Measurements from ENCODE around the gene SPTBN1. TPM values are rescaled to one million over a fixed set of nuclear protein-coding genes. Genes with fewer than 3 reads are reported as not detected.

SPTBN1 gene
- total RNA-seq, 1 donor from 2014 or later, result 380 TPM

- no peak for DNase-seq (ENCODE audit: low spot score)
Measured at GRCh38 chr2:54651291-54651690, 195.2 kb downstream of the SPTBN1 start.

DNA sequence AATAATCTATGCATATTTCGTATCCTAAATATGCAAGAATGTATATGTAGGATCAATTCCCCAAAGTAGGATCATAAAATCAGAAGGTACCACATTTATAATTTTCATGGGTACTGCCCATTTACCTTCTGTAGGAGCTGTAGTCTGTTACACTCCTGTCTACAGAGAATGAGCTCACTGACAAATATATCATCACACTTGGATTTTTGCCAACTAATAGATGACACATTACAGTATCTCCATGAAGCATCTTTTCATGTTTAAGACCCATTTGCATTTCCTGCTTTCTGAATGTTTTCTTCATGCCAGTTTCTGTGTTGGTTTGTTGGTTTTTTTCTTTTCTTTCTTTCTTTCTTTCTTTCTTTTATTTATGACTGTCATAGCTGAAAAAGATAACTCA lies 196.4 kb downstream of the SPTBN1 start:
- no peak for DNase-seq (ENCODE audit: low spot score)

DNA sequence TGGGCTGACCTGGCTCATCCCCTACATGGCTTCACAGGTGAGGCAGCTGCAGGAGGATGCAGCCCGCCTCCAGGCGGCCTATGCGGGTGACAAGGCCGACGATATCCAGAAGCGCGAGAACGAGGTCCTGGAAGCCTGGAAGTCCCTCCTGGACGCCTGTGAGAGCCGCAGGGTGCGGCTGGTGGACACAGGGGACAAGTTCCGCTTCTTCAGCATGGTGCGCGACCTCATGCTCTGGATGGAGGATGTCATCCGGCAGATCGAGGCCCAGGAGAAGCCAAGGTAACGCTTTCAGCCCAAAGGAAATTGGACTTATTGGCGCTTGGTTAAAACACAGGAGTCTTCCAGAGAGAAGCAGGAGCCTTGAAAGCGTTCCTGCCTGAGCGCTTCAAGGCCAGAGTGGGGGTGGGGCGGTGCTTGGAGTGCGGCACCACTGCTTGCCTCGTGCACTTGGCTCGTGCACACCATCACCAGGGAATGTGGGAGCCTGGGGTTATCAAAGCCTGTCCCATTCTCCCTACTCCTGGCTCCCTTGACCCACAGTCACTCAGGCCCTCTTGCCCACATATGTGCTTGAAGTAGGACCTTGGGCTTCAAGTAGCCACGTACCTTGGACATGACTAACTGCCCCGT lies 197.6 kb downstream of the SPTBN1 start:
- no peak for DNase-seq (ENCODE audit: low spot score)

DNA sequence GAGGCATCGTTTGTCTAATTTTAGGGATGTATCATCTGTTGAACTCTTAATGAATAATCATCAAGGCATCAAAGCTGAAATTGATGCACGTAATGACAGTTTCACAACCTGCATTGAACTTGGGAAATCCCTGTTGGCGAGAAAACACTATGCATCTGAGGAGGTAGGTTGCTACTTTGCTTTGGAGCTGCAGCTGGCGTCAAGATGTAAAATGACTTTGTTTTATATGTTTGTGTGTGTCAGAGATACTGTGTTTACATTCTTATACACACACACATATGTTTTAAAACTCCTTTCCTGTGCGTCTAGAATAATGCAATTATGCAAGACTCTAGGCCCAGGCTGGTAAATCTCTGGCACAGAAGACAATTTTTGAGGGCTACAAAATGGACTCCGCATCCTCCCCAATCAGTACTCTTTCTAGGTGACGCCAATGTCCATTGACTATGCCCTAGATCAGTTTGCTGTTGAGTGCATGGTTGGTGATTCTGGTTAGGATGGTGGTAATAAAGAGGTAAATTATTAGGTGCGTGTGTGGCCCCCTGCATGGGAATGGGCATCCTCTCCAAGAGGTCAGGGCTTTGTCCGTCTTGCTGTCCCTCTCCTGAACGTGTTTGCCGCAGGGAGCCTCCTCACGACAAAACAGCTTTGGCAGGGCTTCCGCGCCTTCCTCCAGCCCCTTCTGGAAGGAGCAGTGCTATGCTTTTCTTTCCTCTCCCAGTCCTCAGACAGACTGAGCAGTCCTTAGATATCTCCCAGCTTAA lies 199.1 kb downstream of the SPTBN1 start:
- no peak for DNase-seq (ENCODE audit: low spot score)

DNA sequence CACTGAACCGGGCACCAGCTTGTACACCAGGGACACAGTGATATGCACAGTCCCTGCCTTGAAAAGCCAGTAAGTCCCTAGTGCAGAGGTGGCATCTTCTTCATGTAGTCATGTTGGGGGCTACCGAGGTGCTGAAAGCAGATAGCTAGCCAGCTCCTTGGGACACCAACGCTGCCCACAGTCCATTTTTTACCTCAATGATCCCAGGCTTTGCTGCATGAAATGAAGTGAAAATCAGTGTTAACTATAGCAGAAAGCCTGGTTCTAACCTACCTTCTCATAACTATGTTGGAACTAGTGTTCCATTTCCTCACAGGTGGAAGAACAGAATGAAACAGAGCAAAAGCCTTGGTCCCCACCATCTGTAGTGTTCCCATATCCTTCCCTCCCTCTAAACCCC lies 200.7 kb downstream of the SPTBN1 start:
- no peak for DNase-seq (ENCODE audit: low spot score)

DNA sequence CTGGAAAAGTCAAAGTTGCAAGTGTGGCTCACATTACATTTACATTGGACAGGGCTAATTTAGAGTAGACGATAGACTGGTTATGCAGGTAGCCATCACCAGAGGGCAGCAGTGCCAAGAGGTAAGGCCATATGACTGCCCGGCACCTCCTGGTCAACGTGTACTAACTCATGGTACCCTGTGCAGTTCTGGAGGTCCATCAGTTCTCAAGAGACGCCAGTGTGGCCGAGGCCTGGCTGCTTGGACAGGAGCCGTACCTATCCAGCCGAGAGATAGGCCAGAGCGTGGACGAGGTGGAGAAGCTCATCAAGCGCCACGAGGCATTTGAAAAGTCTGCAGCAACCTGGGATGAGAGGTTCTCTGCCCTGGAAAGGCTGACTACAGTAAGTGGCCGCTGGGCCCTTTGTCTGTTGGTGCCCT lies 201.5 kb downstream of the SPTBN1 start:
- DNase-seq (ENCODE audit: low spot score), result no peak

GRCh38 chr2:54658564-54659071 lies 202.5 kb downstream of the SPTBN1 start:
- no peak for DNase-seq (ENCODE audit: low spot score)

DNA sequence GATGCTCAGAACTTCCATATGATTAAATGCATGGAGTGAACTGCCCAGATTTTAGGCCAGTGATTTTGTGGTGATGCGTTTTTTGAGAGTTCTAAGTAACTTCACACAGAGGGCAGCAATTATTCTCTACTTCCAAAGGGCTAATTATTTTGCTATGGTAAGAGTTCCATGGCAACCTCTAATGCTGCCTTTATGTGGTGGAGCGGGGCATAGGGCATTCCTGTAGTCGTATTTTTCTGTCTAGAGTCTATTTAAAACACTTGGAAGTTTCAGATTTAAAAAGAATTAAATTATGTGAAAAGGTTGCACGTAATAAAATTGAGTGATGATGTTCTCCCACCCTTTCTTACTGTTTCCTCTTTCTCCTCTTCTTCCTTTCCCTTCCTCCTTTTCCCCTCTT lies 203.4 kb downstream of the SPTBN1 start:
- no peak for DNase-seq (ENCODE audit: low spot score)

- DNase-seq (ENCODE audit: low spot score), result no peak
Measured at GRCh38 chr2:54660752-54661151, 204.6 kb downstream of the SPTBN1 start.

GRCh38 chr2:54663424-54664030 lies 207.4 kb downstream of the SPTBN1 start:
- DNase-seq (ENCODE audit: low spot score), result no peak

DNA sequence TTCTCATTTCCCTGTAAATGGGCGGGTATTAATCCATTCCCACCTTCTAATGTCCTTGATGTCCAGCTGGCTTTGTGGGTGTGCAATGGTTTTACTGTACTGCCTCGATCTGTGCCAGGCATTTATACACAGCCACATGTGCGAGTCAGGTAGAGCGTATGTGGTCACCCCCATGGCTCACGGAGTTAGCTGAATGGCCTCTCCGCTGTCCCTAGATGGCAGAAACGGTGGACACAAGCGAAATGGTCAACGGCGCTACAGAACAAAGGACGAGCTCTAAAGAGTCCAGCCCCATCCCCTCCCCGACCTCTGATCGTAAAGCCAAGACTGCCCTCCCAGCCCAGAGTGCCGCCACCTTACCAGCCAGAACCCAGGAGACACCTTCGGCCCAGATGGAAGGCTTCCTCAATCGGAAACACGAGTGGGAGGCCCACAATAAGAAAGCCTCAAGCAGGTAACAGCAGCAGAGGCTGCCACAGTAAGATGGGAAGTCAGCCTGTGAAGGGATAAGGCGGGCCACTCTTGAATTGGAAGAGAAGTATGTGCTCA lies 208.2 kb downstream of the SPTBN1 start:
- no peak for DNase-seq (ENCODE audit: low spot score)

DNA sequence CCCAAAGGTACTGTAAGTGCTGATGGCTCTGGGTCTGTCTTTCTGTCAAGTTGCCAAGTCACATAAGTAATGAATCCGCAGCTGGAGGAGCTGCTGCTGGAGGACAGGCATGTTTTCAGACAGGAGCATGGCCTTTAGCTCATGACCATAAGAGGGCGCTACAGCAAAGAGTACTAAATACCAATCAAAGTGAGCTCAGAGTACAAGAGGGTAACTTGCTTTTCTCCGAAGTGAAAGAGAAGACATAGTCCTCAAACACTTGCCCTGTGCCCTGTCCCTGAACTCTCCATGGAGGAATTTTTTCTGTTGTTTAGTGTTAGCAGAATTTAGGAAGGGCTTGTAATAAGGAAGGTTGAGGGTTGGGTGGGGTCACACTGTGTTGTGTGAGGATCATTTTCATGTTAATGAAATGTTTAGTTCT lies 209.3 kb downstream of the SPTBN1 start:
- no peak for DNase-seq (ENCODE audit: low spot score)

- no peak for DNase-seq (ENCODE audit: low spot score)
Measured at GRCh38 chr2:54666131-54666633, 210.1 kb downstream of the SPTBN1 start.

- no peak for DNase-seq (ENCODE audit: low spot score)
Measured at GRCh38 chr2:54666634-54667265, 210.6 kb downstream of the SPTBN1 start.

DNA sequence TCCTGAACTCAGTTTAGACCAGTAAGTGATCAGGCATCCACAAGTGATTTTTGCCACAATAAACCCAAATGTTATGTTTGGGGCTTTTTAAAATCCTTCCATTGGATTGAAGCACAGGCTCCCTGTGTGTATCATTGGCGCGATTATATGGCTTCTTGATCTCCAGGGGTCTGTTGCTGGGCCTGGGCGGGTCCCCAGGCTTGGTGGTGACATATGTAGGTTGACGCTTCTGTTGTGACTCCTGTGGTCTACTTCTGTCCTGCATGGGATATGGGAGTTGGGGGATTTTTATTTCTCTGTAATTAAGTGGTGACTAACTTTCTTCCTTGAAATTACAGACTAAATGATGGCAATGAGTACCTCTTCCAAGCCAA lies 211.1 kb downstream of the SPTBN1 start:
- no peak for DNase-seq (ENCODE audit: low spot score)

DNA sequence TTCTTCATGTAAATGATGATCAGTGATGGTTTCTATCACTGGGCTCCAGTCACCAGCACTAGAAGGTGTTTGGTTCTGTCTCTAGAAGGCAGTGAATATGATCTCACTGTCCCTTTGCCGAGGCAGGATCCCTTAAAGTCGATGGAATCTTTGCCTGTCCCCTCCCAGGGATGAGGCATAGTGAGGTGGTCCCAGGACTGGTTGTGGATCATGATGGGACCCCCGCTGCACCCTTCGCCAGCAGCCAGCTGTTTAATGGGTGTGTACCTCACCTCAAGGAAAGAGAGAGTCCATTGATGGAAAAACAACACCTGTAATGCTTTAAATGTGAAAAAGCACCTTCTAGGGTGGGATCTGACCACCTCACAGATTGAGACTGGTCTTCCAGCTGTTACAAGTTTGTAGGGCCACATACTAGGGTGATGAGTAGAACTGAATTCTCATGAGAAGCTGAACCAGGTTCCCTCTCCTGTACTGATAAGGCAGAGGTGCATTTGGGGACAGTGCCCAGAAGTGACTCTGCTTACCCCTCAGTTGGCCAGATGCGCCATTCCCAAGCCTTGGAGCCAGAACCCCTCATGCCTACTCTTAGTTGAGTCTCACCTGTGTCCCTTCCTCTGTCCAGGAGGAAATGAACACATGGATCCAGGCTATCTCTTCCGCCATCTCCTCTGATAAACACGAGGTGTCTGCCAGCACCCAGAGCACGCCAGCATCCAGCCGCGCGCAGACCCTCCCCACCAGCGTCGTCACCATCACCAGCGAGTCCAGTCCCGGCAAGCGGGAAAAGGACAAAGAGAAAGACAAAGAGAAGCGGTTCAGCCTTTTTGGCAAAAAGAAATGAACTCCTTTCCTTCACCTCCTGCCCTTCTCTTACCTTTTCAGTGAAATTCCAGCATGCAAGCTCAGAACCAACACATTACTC lies 211.9 kb downstream of the SPTBN1 start:
- no peak for DNase-seq (ENCODE audit: low spot score)

DNA sequence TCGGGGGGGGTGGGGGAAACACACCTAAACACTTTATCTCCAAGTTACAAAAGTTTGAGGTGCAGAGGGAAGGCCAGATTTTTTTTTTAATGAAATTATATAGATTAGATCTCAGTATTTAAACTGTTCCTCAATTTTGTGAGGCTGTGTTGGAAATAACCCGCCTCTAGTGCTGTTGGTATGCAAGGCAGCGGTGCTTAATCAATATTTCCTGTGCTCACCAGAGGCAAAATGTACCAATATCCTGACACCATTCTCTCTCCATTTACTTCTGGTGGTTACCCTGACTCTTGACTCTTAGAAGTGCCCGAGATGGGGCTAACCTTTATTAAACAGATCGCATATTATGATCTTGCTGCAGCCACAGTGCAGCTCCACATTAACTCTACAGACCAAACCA lies 212.6 kb downstream of the SPTBN1 start:
- DNase-seq (ENCODE audit: low spot score), result no peak

DNA sequence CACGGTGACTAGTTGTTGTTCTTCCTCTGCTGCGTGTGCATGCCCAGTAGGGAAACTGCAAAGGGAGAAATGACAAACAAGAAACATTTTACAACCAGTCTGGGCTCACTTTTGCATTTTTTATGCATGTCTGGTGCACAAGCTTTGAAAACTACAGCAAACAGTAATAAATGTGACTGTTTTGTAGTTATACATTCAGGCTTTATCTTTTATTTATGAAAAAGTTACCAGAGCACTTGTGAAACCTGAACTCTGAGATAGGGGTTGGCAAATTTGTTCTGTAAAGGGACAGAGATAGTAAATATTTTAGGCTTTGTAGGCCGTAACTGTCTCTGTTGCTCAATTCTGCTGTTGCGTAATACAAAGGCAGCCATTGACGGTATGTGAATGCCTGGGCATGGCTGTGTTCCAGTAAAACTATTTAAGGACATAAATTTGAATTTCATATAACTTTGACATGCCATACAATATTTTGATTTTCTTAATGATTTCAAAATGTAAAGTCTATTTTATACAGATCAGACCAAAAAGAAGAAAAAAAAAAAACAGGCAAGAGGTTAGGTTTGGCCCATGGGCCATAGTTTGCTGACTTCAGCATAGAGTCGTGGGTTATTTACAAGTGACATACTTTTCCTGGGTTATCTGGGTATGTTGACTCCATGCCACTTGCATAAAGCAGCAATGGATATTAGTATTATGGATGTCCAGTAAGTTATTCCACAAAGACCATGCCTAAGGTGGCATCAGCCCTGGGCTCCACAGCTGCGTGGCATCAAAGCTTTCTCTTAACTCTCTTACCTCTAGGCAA lies 213.8 kb downstream of the SPTBN1 start:
- peak; percentile 69 for DNase-seq (ENCODE audit: low spot score)

GRCh38 chr2:54670485-54671009 lies 214.4 kb downstream of the SPTBN1 start:
- no peak for DNase-seq (ENCODE audit: low spot score)

DNA sequence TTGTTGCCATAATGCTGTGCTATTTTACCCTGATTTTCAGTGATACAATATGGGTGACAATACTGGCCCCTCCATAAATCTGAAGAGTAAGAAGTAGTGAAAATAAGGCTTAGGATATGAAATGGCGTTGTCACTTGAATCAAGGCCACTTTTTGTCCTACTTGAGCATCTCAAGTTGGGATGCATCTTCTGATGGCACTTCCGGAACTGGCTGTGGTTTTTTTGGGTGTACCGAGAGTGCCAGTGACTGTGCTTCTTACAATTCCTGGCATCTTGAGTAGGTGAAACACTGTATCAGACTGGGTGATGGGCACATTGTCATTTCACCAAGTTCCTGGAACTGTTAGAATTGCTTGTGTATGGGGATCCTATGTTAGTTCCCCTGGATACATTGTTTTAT lies 214.9 kb downstream of the SPTBN1 start:
- DNase-seq (ENCODE audit: low spot score), result no peak
